ENCODE results near the gene COL27A1.

The COL27A1 gene

DNA sequence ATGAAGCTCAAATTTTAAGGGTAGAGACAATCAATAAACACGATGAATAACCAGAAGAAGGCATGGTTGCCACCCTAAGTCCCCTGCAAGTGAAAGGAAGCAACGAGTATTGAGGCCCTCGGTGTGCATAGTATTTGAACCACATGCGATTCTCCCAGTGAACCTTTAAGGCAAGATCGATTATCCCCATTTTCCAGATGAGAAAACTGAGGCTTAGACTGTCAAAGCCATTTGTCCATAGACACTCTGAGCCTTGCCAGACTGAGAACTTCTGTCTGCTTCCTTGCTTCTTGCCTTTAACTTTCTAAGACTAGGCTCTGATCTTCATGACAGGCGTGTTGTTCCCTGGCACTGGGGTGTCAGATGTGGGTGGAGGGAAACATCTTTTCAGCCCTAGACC lies 58.2 kb downstream of the COL27A1 start:
- Histone ChIP-seq H3K9me3 (no peaks in the 10 kb centered on the region), H3K4me1 (no peaks in the 10 kb centered on the region), H3K4me3 (no peak overlapping the region), H3K36me3 (replicated peaks) (peaks cover 42% of the 10 kb centered on the region), H3K27me3 (ENCODE audit: low read depth) (no peaks in the 10 kb centered on the region)
- in situ Hi-C loops (cut with MboI; ENCODE audit: low sequenced_read_pairs) = no loop called here
- DNase-seq (ENCODE audit: low spot score in 2 of 2) = no peak

DNA sequence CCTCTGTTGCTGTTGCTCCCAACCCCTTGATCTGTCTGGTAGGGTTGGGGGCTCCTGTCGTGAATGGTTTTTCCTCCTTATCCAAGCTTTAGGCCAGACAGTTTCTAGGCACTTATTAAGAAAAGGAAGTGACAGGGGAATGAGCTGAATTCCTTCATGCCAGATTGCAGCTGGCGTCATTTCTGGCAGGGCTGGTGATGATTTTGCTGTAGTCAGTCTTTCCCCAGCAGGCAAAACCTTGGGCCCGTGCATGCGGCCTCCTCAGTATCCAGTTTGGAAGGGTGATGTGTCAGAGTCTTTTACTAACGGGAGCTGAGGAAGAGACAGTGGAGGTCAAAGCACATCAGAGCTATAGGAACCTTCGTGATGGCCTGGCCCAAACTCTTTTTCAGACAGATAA lies 58.8 kb downstream of the COL27A1 start:
- in situ Hi-C loops (cut with MboI; ENCODE audit: low sequenced_read_pairs) = no loop called here
- Histone ChIP-seq H3K36me3 (replicated peaks) (peaks cover 42% of the 10 kb centered on the region), H3K9me3 (no peaks in the 10 kb centered on the region), H3K4me3 (no peak overlapping the region), H3K4me1 (no peaks in the 10 kb centered on the region), H3K27me3 (ENCODE audit: low read depth) (no peaks in the 10 kb centered on the region)
- DNase-seq (ENCODE audit: low spot score in 2 of 2) = no peak

DNA sequence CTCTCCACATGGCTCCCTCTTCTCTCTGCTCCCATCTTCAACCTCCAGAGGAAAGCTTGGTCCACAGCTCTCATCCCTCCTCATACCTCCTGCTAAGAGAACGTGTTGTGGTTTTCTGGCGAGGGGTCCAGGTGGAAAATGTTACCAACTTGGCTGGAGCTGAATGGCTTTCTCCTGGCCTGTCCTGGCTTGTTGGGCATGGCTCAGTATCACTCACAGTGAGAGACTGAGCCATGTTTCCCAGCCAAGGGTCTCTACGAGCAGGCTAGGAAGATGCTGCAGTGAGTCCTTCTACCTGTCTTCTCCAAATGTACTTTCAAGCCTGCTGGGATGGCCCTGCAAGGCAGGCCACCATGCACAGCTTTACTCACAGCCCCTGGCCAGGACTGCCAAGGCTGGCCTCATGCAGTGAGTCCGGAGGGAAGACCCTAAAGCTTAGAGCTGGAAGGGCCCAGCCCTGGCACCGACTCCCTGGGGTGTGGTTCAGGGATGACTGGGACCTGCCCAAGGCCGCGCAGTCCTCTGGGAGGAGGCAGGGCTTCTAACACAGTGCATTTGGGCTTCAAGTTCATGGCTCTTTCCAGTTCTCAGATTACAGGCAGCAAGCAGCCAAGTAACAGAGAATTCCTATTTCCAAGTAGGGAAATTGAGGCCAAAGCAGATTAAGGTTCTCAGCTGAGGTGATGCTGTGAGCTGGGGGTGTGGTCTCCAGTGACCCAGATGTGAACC lies 59.5 kb downstream of the COL27A1 start:
- H3K36me3 ChIP-seq (replicated peaks) = peaks cover 42% of the 10 kb centered on the region
- in situ Hi-C loops (cut with MboI; ENCODE audit: low sequenced_read_pairs) = no loop called here
- DNase-seq (ENCODE audit: low spot score in 2 of 2) = no peak
- no peaks in the 10 kb centered on the region for H3K4me1 ChIP-seq
- H3K4me3 ChIP-seq = no peak overlapping the region
- H3K9me3 ChIP-seq = no peaks in the 10 kb centered on the region
- H3K27me3 ChIP-seq (ENCODE audit: low read depth) = no peaks in the 10 kb centered on the region

DNA sequence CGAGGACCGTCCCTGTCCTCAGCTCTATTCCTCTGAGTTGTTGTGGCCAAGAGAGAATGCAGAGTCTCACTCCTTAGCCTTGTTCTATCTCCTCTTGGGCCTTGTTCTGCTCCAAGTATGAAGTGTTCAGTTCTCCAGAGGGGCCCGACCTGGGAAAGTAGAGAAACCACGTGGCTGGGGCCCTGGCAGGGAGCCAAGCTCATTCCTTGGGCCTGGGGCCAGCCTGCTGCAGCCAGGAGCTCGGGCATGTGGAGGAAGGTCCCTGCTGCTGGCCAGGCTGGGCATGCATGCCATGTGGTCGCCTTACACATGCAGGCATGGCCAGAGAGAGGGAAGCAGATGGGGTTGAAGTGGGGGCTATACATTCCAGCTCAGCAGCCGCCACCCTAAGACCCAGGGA lies 60.7 kb downstream of the COL27A1 start:
- H3K4me3 ChIP-seq = no peak overlapping the region
- H3K9me3 ChIP-seq = no peaks in the 10 kb centered on the region
- peaks cover 35% of the 10 kb centered on the region for H3K36me3 ChIP-seq (replicated peaks)
- in situ Hi-C loops (cut with MboI; ENCODE audit: low sequenced_read_pairs) = no loop called here
- DNase-seq (ENCODE audit: low spot score in 2 of 2) = peak in 1 of 2 experiments; percentile 28
- H3K27me3 ChIP-seq (ENCODE audit: low read depth) = no peaks in the 10 kb centered on the region
- H3K4me1 ChIP-seq = no peaks in the 10 kb centered on the region

DNA sequence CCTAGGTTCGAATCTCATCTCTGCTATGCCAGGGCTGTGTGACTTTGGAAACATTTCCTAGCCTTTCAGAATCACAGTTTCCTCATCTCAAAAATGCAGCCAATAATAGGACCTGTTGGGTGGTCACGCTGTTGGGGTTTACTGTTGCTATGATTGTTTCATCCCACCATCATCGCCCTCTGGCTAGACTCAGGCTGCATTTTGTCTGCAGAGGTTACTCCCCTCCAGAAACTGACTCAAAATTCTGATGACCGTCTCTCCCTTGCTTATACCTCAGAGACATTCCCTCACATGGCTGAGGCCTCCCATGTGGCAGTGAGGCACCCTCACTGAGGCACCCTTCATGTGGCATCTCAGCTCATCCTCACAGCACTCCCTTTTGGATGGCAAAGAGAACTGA lies 61.6 kb downstream of the COL27A1 start:
- Histone ChIP-seq H3K4me3 (no peak overlapping the region), H3K9me3 (no peaks in the 10 kb centered on the region), H3K36me3 (replicated peaks) (peaks cover 32% of the 10 kb centered on the region), H3K4me1 (no peaks in the 10 kb centered on the region), H3K27me3 (ENCODE audit: low read depth) (no peaks in the 10 kb centered on the region)
- DNase-seq (ENCODE audit: low spot score in 2 of 2) = no peak
- in situ Hi-C loops (cut with MboI; ENCODE audit: low sequenced_read_pairs) = no loop called here

DNA sequence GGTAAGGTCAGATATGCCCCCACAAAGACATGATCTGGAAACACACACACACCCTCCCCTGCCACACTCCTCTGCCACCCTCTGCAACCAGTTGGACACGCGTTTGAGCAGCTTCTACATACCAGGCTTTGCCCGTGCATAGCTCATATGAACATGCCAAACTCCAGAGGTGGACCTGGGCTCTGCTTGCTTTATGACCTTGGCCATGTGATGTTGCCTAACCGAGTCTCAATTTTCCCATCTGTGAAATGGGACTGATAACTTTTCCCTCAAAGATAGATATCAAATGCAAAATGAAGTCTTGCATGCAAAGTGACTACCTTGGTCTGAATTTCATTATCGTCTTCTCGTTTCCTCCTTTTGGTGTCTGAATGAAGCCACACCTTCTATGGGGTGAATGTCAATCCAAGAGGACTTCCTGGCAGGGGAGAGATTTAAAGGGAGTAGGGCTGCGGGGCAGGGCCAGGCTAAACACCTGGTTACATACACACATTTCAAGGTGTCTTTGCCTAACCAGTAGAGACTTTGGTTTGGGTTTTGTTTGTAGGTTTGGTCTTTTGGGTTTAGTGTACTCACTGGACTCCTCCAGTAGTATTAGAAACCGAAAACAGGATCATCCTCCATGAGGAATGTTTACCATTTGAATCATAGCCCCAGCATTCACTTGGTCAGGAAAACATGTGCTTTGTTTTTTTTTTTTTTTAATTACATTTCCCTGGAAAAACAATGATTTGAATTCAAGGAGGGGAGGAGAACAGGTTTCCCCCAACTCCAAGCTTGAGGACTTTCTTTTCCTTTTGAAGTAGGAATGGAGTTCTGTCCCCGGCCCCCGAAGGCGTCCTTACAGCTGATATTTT lies 63.2 kb downstream of the COL27A1 start:
- Histone ChIP-seq H3K9me3 (no peaks in the 10 kb centered on the region), H3K4me3 (no peak overlapping the region), H3K4me1 (no peaks in the 10 kb centered on the region), H3K36me3 (replicated peaks) (peaks cover 19% of the 10 kb centered on the region), H3K27me3 (ENCODE audit: low read depth) (no peaks in the 10 kb centered on the region)
- in situ Hi-C loops (cut with MboI; ENCODE audit: low sequenced_read_pairs) = no loop called here
- no peak for DNase-seq (ENCODE audit: low spot score in 2 of 2)

DNA sequence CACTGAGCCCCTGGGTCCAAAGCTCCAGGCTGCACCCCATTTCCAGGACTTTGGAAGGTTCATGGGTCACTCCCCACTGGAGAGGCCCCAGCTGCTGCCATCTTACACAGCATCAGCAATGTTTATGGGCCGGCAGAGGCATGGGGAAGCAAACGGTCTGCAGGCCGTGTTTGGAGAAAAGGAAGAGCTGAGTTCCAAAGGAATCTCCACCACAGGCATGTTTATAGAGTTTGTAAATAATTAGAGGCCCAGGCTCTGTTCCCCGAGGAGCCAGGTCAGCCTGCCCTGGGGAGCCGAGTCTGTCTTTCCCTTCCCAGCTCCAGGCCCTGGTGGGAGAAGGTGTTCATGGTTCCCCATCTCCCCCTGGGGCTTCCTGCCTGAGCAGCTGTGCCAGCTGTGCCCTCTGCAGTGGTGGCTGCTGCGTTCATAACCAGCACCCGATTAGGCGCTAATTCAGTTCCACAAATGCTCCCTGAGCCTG lies 64.8 kb downstream of the COL27A1 start:
- no peak for DNase-seq (ENCODE audit: low spot score in 2 of 2)
- no peaks in the 10 kb centered on the region for H3K9me3 ChIP-seq
- no peaks in the 10 kb centered on the region for H3K27me3 ChIP-seq (ENCODE audit: low read depth)
- peaks cover 14% of the 10 kb centered on the region for H3K36me3 ChIP-seq (replicated peaks)
- H3K4me1 ChIP-seq = no peaks in the 10 kb centered on the region
- H3K4me3 ChIP-seq = no peak overlapping the region
- in situ Hi-C loops (cut with MboI; ENCODE audit: low sequenced_read_pairs) = no loop called here

DNA sequence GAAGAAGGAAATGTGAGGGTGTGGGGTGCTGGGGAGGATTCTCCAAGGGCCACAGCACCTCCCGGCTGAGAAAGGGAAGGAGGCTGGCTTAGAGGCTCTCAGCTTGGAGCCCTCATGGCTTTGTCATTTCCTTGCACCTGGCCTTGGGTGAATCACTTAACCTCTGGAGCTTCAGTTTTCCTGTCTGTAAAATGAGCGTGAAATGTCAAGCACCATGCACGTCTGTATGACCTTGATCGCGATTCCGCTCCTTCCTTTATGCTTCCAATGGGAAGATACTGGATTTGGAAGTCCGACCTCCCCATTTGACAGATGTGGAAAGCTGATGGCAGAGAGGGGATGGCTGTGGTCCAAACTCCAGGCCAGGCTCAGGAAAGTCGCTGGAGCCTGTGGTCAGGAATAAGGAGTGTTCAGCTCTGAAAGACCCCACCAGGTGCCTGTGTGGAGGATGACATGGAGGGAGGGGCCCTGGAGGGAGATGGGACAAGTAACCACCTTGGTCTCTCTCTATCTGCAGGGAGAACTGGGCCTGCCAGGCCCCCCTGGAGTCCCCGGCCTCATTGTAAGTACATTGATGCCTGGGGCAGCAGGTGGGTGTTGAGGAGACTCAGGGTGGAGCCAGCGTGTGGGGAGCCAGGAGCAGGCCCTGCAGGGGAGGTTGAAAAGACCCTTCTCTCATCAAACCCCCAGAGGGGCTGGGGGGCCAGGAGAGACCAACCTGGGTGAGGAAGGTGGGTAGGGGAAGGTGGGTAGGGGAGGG lies 66.5 kb downstream of the COL27A1 start:
- H3K4me3 ChIP-seq = no peak overlapping the region
- in situ Hi-C loops (cut with MboI; ENCODE audit: low sequenced_read_pairs) = no loop called here
- H3K4me1 ChIP-seq = no peaks in the 10 kb centered on the region
- no peak for DNase-seq (ENCODE audit: low spot score in 2 of 2)
- H3K27me3 ChIP-seq (ENCODE audit: low read depth) = no peaks in the 10 kb centered on the region
- H3K36me3 ChIP-seq (replicated peaks) = peaks cover 14% of the 10 kb centered on the region
- no peaks in the 10 kb centered on the region for H3K9me3 ChIP-seq

DNA sequence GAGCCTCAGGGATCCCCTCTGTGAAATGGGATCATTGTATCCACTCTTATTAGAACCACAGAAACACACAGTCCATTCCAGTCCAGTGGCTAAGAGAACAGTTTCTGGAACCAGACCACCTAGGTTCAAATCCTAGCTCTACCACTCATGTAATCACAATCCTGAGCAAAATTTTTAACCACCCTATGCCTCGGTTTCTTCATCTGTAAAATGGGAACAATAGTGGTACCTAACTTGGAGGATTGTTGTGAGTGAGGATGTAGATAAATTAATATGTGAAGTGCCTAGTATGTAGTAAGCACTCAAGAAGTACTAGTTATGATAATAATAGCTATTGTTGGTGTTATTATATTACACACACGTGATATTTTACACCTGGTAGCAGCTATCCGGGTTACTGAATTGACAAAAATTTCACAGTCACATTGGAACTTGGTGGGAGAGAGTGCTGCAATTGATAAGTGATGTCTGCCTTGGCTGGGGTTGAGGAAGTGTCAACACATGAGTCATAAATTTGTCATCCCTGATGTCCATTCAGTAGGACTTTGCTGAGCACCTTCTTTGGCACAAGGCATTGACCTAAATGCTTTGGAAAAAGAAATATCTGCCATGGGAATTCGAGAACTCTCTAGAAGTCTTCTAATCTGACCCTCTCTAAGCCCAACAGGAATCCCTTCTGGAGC lies 68.4 kb downstream of the COL27A1 start:
- Histone ChIP-seq H3K9me3 (no peaks in the 10 kb centered on the region), H3K36me3 (replicated peaks) (peaks cover 9% of the 10 kb centered on the region), H3K4me3 (no peak overlapping the region), H3K27me3 (ENCODE audit: low read depth) (no peaks in the 10 kb centered on the region), H3K4me1 (no peaks in the 10 kb centered on the region)
- in situ Hi-C loops (cut with MboI; ENCODE audit: low sequenced_read_pairs) = no loop called here
- no peak for DNase-seq (ENCODE audit: low spot score in 2 of 2)

DNA sequence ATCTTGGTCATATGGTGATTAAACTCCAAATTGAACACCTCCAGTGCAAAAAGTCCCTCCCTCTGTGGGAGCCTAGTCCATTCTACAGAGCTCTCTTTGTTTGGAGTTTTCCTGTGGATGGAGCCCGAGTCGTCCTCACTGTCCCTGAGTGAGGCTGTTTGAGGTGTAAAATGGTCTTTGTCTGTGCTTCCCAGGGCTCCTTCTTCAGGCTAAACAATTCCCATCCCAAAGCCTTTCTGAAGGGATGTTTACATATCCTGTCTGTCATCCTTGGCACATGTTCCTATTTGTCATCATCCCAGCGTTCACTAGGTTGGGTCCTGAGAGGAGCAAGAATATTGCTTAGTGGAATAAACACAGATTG lies 68.9 kb downstream of the COL27A1 start:
- Histone ChIP-seq H3K27me3 (ENCODE audit: low read depth) (no peaks in the 10 kb centered on the region), H3K36me3 (replicated peaks) (peaks cover 9% of the 10 kb centered on the region), H3K4me3 (no peak overlapping the region), H3K4me1 (no peaks in the 10 kb centered on the region), H3K9me3 (no peaks in the 10 kb centered on the region)
- in situ Hi-C loops (cut with MboI; ENCODE audit: low sequenced_read_pairs) = no loop called here
- DNase-seq (ENCODE audit: low spot score in 2 of 2) = no peak

DNA sequence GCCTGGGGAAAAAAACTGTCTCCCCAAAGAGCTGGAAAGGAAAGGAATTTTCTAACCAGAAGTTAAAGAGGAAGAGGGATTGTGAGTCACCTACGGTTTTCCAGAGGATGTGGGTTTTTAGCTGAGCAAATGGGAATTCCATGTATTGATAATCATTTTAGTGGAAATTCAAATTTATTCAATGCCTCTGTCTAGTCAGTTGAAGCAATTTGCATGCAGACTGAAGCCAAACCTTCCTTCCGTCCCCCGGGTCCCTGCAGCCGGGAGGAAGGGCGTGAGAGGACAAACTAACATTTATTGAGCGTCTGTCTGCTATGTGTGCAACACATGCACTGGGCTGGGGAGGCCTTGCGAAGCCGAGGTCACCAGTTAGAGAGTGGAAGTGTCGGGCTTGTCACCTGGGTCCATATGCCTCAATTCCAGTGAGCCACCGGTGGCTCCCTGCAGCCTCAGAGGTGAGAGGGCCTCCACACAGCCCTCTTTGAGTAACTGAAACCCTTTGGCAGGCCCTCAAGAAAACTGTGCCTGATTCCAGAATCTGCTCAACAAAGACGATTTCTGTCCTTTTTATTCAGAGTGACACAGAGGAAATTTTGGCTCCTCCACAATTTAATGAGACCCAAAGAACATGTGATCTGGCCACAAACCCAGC lies 70.3 kb downstream of the COL27A1 start:
- DNase-seq (ENCODE audit: low spot score in 2 of 2) = no peak
- in situ Hi-C loops (cut with MboI; ENCODE audit: low sequenced_read_pairs) = no loop called here

DNA sequence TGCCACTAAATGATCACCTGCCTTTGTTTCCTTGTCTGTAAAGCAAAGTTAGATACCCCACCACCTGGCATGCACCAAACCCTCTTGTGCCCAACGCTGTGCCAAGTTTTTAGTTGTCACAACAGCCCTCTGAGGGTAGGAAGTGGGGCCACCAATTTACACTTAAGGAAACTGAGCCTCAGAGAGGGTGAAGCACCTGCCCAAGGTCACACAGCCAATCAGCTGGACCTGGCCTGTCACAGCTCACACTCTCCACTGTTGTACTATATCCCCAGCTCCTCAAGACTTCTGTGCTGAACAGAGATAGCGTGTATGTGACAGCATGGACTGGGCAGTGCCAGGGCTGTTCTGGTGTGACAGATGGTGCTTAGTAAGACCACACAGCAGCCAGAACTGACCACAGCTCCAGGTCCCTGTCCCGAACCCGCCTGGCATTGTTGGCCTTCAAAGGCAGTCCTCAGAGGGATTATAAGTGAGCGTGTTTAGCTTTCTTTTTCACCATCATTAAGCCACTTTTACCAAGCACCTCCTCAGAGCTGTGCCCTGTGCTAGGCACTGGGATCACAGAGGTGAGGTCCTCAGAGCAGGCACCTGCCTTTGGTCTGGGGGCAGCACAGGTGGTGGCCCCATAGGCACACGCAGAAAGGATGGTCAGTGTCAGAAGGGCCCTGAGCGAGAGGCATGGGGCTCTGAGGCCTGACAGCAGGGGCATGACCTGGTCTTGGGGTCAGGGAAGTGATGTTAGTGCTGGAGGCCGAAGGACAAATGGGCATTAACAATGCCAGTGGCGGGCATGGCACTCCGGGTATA lies 71.1 kb downstream of the COL27A1 start:
- Histone ChIP-seq H3K36me3 (replicated peaks) (no peaks in the 10 kb centered on the region; the same call in 1 of the 2 replicates), H3K9me3 (no peaks in the 10 kb centered on the region), H3K4me3 (no peak overlapping the region), H3K4me1 (no peaks in the 10 kb centered on the region), H3K27me3 (ENCODE audit: low read depth) (no peaks in the 10 kb centered on the region)
- in situ Hi-C loops (cut with MboI; ENCODE audit: low sequenced_read_pairs) = no loop called here
- no peak for DNase-seq (ENCODE audit: low spot score in 2 of 2)

More for the DNA sequence above, 70.3 kb downstream of the COL27A1 start:
- H3K9me3 ChIP-seq = no peaks in the 10 kb centered on the region
- no peaks in the 10 kb centered on the region for H3K27me3 ChIP-seq (ENCODE audit: low read depth)
- H3K36me3 ChIP-seq (replicated peaks) = no peaks in the 10 kb centered on the region; the same call in 1 of the 2 replicates
- H3K4me3 ChIP-seq = no peak overlapping the region
- no peaks in the 10 kb centered on the region for H3K4me1 ChIP-seq

Data from HAP-1 (cell line).